K562 (cell line): ENCODE measurements around the gene GPATCH4. TPM values are rescaled to one million over a fixed set of nuclear protein-coding genes. Genes with fewer than 3 reads are reported as not detected.
A peak's percentile ranks its signal among the peaks of the same experiment; 100 is the strongest.

Source experiments
- ARNT ChIP-seq, 2 experiments: fragments of 450-650 bp; IDR thresholded peaks; 2 replicates each; pipeline ENCODE4 v1.6.1; 2016; ENCODE audit warnings: mild to moderate bottlenecking in 1 of 2
- COPS2 ChIP-seq: fragments of 450-650 bp; conservative IDR thresholded peaks from 2 replicates; pipeline ENCODE4 v1.6.1; 2016; ENCODE audit warnings: mild to moderate bottlenecking, moderate library complexity
- CSDE1 ChIP-seq, 2 experiments: fragments of 450-650 bp; IDR thresholded peaks; 2 replicates each; pipeline ENCODE4 v1.6.1; 2016; ENCODE audit warnings: mild to moderate bottlenecking in 1 of 2
- LEF1 ChIP-seq: fragments of 450-650 bp; IDR thresholded peaks from 2 replicates; pipeline ENCODE4 v1.6.1; 2016; ENCODE audit warnings: mild to moderate bottlenecking
- MEIS2 ChIP-seq: fragments of 450-650 bp; IDR thresholded peaks from 2 replicates; pipeline ENCODE4 v1.6.1; 2014; ENCODE audit warnings: mild to moderate bottlenecking; ENCODE audit not compliant: partially characterized antibody
- POLR2B ChIP-seq: fragments of 450-650 bp; IDR thresholded peaks from 2 replicates; pipeline ENCODE4 v1.6.1; 2018; ENCODE audit warnings: low read depth; ENCODE audit not compliant: partially characterized antibody
- PTRF ChIP-seq: fragments of 450-650 bp; IDR thresholded peaks from 2 replicates; pipeline ENCODE4 v1.6.1; 2016; ENCODE audit warnings: mild to moderate bottlenecking, missing genetic modification characterization, missing compliant biosample characterization
- RFX7 ChIP-seq: fragments of 250-450 bp; sonication (Bioruptor Pico); IDR thresholded peaks from 2 replicates; pipeline ENCODE4 v1.5.1; 2021; ENCODE audit warnings: mild to moderate bottlenecking
- TEAD1 ChIP-seq, 2 experiments: fragments of 450-650 bp in 1 of 2; sonication (generic) in 1 of 2; formaldehyde crosslinking; IDR thresholded peaks; 2 replicates each; pipeline versions ENCODE4 v1.4.0 to v1.8.0; 2020 to 2022; ENCODE audit warnings: mild to moderate bottlenecking in 2 of 2, missing genetic modification reagents in 1 of 2
- ZFP1 ChIP-seq: fragments of 450-650 bp; formaldehyde crosslinking; IDR thresholded peaks from 2 replicates; pipeline ENCODE4 v1.4.0; 2020; ENCODE audit warnings: mild to moderate bottlenecking, mixed read lengths
- ZNF263 ChIP-seq: sonication (generic); formaldehyde crosslinking; IDR thresholded peaks from 2 replicates; pipeline ENCODE4 v1.8.0; 2022; ENCODE audit warnings: mild to moderate bottlenecking, missing genetic modification reagents, borderline replicate concordance
- ZNF408 ChIP-seq: fragments of 250-450 bp; sonication (Bioruptor Pico); IDR thresholded peaks from 2 replicates; pipeline ENCODE4 v1.4.0; 2020; ENCODE audit warnings: low read depth, mild to moderate bottlenecking, moderate library complexity
- polyA plus RNA-seq, 8 experiments: library from polyadenylated mRNA; depleted of rRNA in 4 of 8; stranded (reverse) in 5 of 8; unstranded in 3 of 8; fragments of >200 nt; fragmentation: Nextera tagmentation in 2 of 8; fragmentation: Illumina TruSeq in 1 of 8; extraction: Ambion mirVana in 2 of 8; extraction: Trizol in 1 of 8; gene quantifications; 2 replicates each; pipeline versions ENCODE4 v1.2.1 to v1.2.3, GENCODE V29; 2011 to 2014; ENCODE audit warnings: inconsistent platforms in 1 of 8, missing spikeins in 1 of 8
- total RNA-seq, 7 experiments: library from RNA; depleted of rRNA in 6 of 7; stranded (reverse); fragments of >200 nt in 6 of 7; fragmentation: Illumina TruSeq in 2 of 7; extraction: Trizol in 2 of 7; gene quantifications; 2 replicates each; pipeline versions ENCODE4 v1.2.1 to v1.2.3, GENCODE V29; 2011 to 2021; ENCODE audit warnings: low replicate concordance in 1 of 7
- TF ChIP-seq, protein P1 (sequence below), 2 experiments: fragments of 450-650 bp; formaldehyde crosslinking in 1 of 2; IDR thresholded peaks; 2 replicates each; pipeline versions ENCODE4 v1.4.0 to v1.6.1; 2014 to 2020; ENCODE audit warnings: mild to moderate bottlenecking in 2 of 2, borderline replicate concordance in 1 of 2, low read depth in 1 of 2
- TF ChIP-seq, protein P2 (sequence below): fragments of 450-650 bp; IDR thresholded peaks from 2 replicates; pipeline ENCODE4 v1.6.1; 2016; ENCODE audit warnings: mild to moderate bottlenecking
- TF ChIP-seq, protein P3 (sequence below), 2 experiments: fragments of 450-650 bp in 1 of 2; sonication (generic) in 1 of 2; formaldehyde crosslinking in 1 of 2; IDR thresholded peaks in 1 of 2; conservative IDR thresholded peaks in 1 of 2; 2 replicates each; pipeline versions ENCODE4 v1.6.1 to v1.8.1; 2016 to 2023; ENCODE audit warnings: mild to moderate bottlenecking in 2 of 2, moderate library complexity in 2 of 2, inconsistent platforms in 1 of 2, missing genetic modification reagents in 1 of 2
- TF ChIP-seq, protein P4 (sequence below): sonication (generic); formaldehyde crosslinking; IDR thresholded peaks from 2 replicates; pipeline ENCODE4 v1.9.0; 2022; ENCODE audit warnings: mild to moderate bottlenecking, missing genetic modification reagents

Gene GPATCH4
- total and polyA plus RNA-seq, 9 of the 15 experiments (the other 6 are each of a cell fraction or from before 2014, with no cell fraction given) = 43.7 to 105 (median 76.5) TPM

DNA sequence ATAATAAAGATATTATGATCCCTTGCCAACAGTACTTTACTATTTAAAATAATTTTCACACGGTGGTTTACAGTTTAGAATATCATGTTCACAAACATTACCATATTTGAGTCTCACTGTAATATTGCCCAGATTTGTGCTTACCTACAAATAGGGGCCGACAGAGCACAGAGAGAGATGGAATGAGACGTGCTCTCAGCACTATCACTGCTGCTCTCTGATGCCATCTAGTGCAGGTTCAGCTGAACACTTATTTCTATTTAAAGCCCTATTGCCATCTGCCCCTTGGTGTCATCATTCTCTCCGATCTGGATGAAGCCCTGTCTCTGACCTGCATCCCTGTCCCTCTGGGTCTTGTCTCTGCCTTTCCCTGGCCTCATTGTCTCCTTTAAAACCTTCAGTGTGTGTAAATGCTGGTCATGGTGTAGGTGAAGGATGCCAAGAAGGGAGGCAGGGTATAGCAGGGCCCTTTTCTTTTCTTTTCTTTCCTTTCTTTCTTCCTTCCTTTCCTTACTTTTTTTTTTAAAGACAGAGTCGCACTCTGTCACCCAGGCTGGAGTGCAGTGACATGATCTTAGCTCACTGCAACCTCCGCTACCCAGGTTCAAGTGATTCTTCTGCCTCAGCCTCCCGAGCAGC is 6.9 kb upstream of the GPATCH4 start (continued):
- TF ChIP-seq, protein P1, sequence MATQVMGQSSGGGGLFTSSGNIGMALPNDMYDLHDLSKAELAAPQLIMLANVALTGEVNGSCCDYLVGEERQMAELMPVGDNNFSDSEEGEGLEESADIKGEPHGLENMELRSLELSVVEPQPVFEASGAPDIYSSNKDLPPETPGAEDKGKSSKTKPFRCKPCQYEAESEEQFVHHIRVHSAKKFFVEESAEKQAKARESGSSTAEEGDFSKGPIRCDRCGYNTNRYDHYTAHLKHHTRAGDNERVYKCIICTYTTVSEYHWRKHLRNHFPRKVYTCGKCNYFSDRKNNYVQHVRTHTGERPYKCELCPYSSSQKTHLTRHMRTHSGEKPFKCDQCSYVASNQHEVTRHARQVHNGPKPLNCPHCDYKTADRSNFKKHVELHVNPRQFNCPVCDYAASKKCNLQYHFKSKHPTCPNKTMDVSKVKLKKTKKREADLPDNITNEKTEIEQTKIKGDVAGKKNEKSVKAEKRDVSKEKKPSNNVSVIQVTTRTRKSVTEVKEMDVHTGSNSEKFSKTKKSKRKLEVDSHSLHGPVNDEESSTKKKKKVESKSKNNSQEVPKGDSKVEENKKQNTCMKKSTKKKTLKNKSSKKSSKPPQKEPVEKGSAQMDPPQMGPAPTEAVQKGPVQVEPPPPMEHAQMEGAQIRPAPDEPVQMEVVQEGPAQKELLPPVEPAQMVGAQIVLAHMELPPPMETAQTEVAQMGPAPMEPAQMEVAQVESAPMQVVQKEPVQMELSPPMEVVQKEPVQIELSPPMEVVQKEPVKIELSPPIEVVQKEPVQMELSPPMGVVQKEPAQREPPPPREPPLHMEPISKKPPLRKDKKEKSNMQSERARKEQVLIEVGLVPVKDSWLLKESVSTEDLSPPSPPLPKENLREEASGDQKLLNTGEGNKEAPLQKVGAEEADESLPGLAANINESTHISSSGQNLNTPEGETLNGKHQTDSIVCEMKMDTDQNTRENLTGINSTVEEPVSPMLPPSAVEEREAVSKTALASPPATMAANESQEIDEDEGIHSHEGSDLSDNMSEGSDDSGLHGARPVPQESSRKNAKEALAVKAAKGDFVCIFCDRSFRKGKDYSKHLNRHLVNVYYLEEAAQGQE (IDR thresholded peaks at IDR 0.05; ENCODE audit: borderline replicate concordance) = peak; percentile 78
- TF ChIP-seq, protein P1 (CRISPR knock-in tag; IDR thresholded peaks at IDR 0.05; ENCODE audit: low read depth) = no peak
- TF ChIP-seq, protein P2, sequence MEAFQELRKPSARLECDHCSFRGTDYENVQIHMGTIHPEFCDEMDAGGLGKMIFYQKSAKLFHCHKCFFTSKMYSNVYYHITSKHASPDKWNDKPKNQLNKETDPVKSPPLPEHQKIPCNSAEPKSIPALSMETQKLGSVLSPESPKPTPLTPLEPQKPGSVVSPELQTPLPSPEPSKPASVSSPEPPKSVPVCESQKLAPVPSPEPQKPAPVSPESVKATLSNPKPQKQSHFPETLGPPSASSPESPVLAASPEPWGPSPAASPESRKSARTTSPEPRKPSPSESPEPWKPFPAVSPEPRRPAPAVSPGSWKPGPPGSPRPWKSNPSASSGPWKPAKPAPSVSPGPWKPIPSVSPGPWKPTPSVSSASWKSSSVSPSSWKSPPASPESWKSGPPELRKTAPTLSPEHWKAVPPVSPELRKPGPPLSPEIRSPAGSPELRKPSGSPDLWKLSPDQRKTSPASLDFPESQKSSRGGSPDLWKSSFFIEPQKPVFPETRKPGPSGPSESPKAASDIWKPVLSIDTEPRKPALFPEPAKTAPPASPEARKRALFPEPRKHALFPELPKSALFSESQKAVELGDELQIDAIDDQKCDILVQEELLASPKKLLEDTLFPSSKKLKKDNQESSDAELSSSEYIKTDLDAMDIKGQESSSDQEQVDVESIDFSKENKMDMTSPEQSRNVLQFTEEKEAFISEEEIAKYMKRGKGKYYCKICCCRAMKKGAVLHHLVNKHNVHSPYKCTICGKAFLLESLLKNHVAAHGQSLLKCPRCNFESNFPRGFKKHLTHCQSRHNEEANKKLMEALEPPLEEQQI = no peak
- no peak for TF ChIP-seq ZNF263 (CRISPR knock-in tag)
- TF ChIP-seq, protein P3, sequence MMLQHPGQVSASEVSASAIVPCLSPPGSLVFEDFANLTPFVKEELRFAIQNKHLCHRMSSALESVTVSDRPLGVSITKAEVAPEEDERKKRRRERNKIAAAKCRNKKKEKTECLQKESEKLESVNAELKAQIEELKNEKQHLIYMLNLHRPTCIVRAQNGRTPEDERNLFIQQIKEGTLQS (IDR thresholded peaks at IDR 0.05) = peak; percentile 49
- TF ChIP-seq, protein P3 (CRISPR knock-in tag; conservative IDR thresholded peaks at IDR 0.05) = no peak
- TF ChIP-seq COPS2 = no peak
- no peak for TF ChIP-seq ARNT (IDR thresholded peaks at IDR 0.05)
- TF ChIP-seq POLR2B = no peak
- no peak for TF ChIP-seq RFX7
- no peak for TF ChIP-seq ZNF408 (CRISPR knock-in tag)
- no peak for TF ChIP-seq MEIS2
- no peak for TF ChIP-seq PTRF (tag)
- no peak for TF ChIP-seq TEAD1 (CRISPR knock-in tag; IDR thresholded peaks at IDR 0.05)
- TF ChIP-seq CSDE1 (IDR thresholded peaks at IDR 0.05) = no peak
- TF ChIP-seq, protein P4, sequence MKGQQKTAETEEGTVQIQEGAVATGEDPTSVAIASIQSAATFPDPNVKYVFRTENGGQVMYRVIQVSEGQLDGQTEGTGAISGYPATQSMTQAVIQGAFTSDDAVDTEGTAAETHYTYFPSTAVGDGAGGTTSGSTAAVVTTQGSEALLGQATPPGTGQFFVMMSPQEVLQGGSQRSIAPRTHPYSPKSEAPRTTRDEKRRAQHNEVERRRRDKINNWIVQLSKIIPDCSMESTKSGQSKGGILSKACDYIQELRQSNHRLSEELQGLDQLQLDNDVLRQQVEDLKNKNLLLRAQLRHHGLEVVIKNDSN = no peak
- no peak for TF ChIP-seq LEF1
- TF ChIP-seq ZFP1 (CRISPR knock-in tag) = no peak
